Neuronal stem cell (in vitro differentiated cells): ENCODE data around the gene STX18.

ENCODE experiments used
- DNase-seq: peaks from one replicate; pipeline ENCODE4 v3.0.0-alpha.2; 2013; ENCODE audit warnings: low spot score
- H2AFZ ChIP-seq: one replicate; pipeline ENCODE4 v1.6.1; 2013; ENCODE audit warnings: mild to moderate bottlenecking, low read length, inconsistent platforms
- H2AK5ac ChIP-seq: 2 replicates; pipeline ENCODE4 v1.6.1; 2013; ENCODE audit warnings: low read depth, mild to moderate bottlenecking, inconsistent platforms, low read length, moderate library complexity, mixed read lengths
- H2BK120ac ChIP-seq: 2 replicates; pipeline ENCODE4 v1.6.1; 2013; ENCODE audit warnings: low read depth, mild to moderate bottlenecking, inconsistent platforms, low read length, moderate library complexity, mixed read lengths
- H2BK12ac ChIP-seq: one replicate; pipeline ENCODE4 v1.6.1; 2013; ENCODE audit warnings: low read length, inconsistent platforms
- H2BK15ac ChIP-seq: 2 replicates; pipeline ENCODE4 v1.6.1; 2013; ENCODE audit warnings: mild to moderate bottlenecking, low read length, inconsistent platforms, mixed read lengths
- H2BK5ac ChIP-seq: one replicate; pipeline ENCODE4 v1.6.1; 2013; ENCODE audit warnings: inconsistent platforms, mild to moderate bottlenecking, low read length, moderate library complexity
- H3K14ac ChIP-seq: one replicate; pipeline ENCODE4 v1.6.1; 2013; ENCODE audit warnings: low read length, inconsistent platforms
- H3K18ac ChIP-seq: 2 replicates; pipeline ENCODE4 v1.6.1; 2013; ENCODE audit warnings: low read length, inconsistent platforms
- H3K23ac ChIP-seq: 2 replicates; pipeline ENCODE4 v1.6.1; 2013; ENCODE audit warnings: low read depth, mild to moderate bottlenecking, mixed read lengths, low read length, inconsistent platforms; ENCODE audit not compliant: poor library complexity
- H3K27ac ChIP-seq: replicated peaks from 3 replicates; pipeline ENCODE4 v1.5.1; 2013; ENCODE audit warnings: low read length, inconsistent platforms
- H3K27me3 ChIP-seq, 3 experiments: 2 replicates each; pipeline ENCODE4 v1.6.1; 2013; ENCODE audit warnings: low read length in 3 of 3, mild to moderate bottlenecking in 2 of 3, inconsistent platforms in 1 of 3, low read depth in 1 of 3, mixed read lengths in 1 of 3, moderate library complexity in 1 of 3; ENCODE audit not compliant: control insufficient read depth in 3 of 3, insufficient read depth in 3 of 3
- H3K36me3 ChIP-seq, 2 donors: replicated peaks in 1 of 2; 2 replicates each; pipeline ENCODE4 v1.6.1; 2013; ENCODE audit warnings: low read length in 2 of 2; ENCODE audit not compliant: control insufficient read depth in 2 of 2, insufficient read depth in 2 of 2
- H3K4ac ChIP-seq: 2 replicates; pipeline ENCODE4 v1.6.1; 2013; ENCODE audit warnings: inconsistent platforms, mild to moderate bottlenecking, low read length, moderate library complexity
- H3K4me1 ChIP-seq, 2 donors: 1 replicate in 1 of 2; 2 replicates in 1 of 2; pipeline ENCODE4 v1.6.1; 2013; ENCODE audit warnings: low read length in 2 of 2, low read depth in 1 of 2; ENCODE audit not compliant: control insufficient read depth in 2 of 2, insufficient read depth in 1 of 2
- H3K4me2 ChIP-seq: one replicate; pipeline ENCODE4 v1.6.1; 2013; ENCODE audit warnings: mild to moderate bottlenecking, low read length, inconsistent platforms; ENCODE audit not compliant: insufficient read depth, poor library complexity, severe bottlenecking
- H3K4me3 ChIP-seq, 2 donors: 2 replicates each; pipeline ENCODE4 v1.5.1; 2013; ENCODE audit warnings: low read length in 2 of 2, mild to moderate bottlenecking in 2 of 2, inconsistent platforms in 1 of 2, moderate library complexity in 1 of 2
- H3K79me1 ChIP-seq: one replicate; pipeline ENCODE4 v1.6.1; 2013; ENCODE audit warnings: low read depth, mild to moderate bottlenecking, inconsistent platforms, low read length, moderate library complexity
- H3K9ac ChIP-seq: one replicate; pipeline ENCODE4 v1.6.1; 2013; ENCODE audit warnings: mild to moderate bottlenecking, low read depth, low read length, inconsistent platforms; ENCODE audit not compliant: poor library complexity
- H3K9me3 ChIP-seq, 2 donors: replicated peaks in 1 of 2; 2 replicates each; pipeline versions ENCODE3 to v1.6.1; 2013; ENCODE audit warnings: low read length in 2 of 2, mild to moderate bottlenecking in 2 of 2, inconsistent platforms in 1 of 2, low read depth in 1 of 2, mixed read lengths in 1 of 2, moderate library complexity in 1 of 2; ENCODE audit not compliant: control insufficient read depth in 2 of 2, insufficient read depth in 1 of 2
- H4K8ac ChIP-seq: one replicate; pipeline ENCODE4 v1.6.1; 2013; ENCODE audit warnings: low read depth, mild to moderate bottlenecking, inconsistent platforms, low read length, moderate library complexity
- H4K91ac ChIP-seq: one replicate; pipeline ENCODE4 v1.6.1; 2013; ENCODE audit warnings: low read length, low read depth, mild to moderate bottlenecking, inconsistent platforms; ENCODE audit not compliant: poor library complexity
- WGBS, 2 donors: extraction: QIAGEN DNeasy Blood & Tissue Kit; methylation state at CpG; one replicate each; pipeline ENCODE4 v1.1.7; 2013; ENCODE audit warnings: missing lambda C conversion rate in 2 of 2, mixed read lengths in 1 of 2; ENCODE audit not compliant: insufficient read length in 2 of 2, insufficient replicate concordance in 1 of 2; ENCODE audit errors: extremely low coverage in 2 of 2; 5-methylcytosine and 5-hydroxymethylcytosine counted together

The STX18 gene

GRCh38 chr4:4539481-4539880 is 2.4 kb downstream of the STX18 start:
- Histone ChIP-seq H4K8ac (no peak overlapping the region), H3K27ac (no peak overlapping the region), H3K9me3 (no peaks in the 10 kb centered on the region), H3K4me2 (no peak overlapping the region), H3K4ac (no peak overlapping the region), H3K79me1 (peaks cover 2% of the 10 kb centered on the region), H3K14ac (no peak overlapping the region), H3K4me3 (no peak overlapping the region), H3K4me1 (peaks cover 2 to 8% of the 10 kb centered on the region in 2 donors), H2BK15ac (no peak overlapping the region), H2AK5ac (no peak overlapping the region), H2BK12ac (no peak overlapping the region), H2BK5ac (no peak overlapping the region), H3K9ac (no peak overlapping the region), H3K27me3 (no peaks in the 10 kb centered on the region), H3K36me3 (no peaks in the 10 kb centered on the region), H2AFZ (no peak overlapping the region), H4K91ac (no peak overlapping the region), H2BK120ac (no peak overlapping the region), H3K23ac (no peak overlapping the region), H3K18ac (no peak overlapping the region)
- no CpG with 5 or more reads among the region's 2 CpGs for WGBS, 2 donors
- no peak for DNase-seq

- H3K4ac ChIP-seq, result no peak overlapping the region
- no peak overlapping the region for H3K23ac ChIP-seq
- DNase-seq, result no peak
- H2BK15ac ChIP-seq, result no peak overlapping the region
- no peak overlapping the region for H4K8ac ChIP-seq
- H2BK12ac ChIP-seq, result no peak overlapping the region
- H2AFZ ChIP-seq, result no peak overlapping the region
- peaks cover 0 to 2% of the 10 kb centered on the region in 2 donors for H3K4me1 ChIP-seq
- no peaks in the 10 kb centered on the region for H3K27me3 ChIP-seq
- no peaks in the 10 kb centered on the region for H3K36me3 ChIP-seq
- H3K27ac ChIP-seq, result no peak overlapping the region
- peaks cover 4% of the 10 kb centered on the region for H3K79me1 ChIP-seq
- no peak overlapping the region for H4K91ac ChIP-seq
- no peak overlapping the region for H2BK120ac ChIP-seq
- H3K4me3 ChIP-seq, result no peak overlapping the region
- H3K18ac ChIP-seq, result no peak overlapping the region
- H2BK5ac ChIP-seq, result no peak overlapping the region
- no peak overlapping the region for H3K4me2 ChIP-seq
- no peak overlapping the region for H3K9ac ChIP-seq
- no peak overlapping the region for H3K14ac ChIP-seq
- no peaks in the 10 kb centered on the region for H3K9me3 ChIP-seq
- H2AK5ac ChIP-seq, result no peak overlapping the region
Observed at GRCh38 chr4:4535590-4535989, 6.3 kb downstream of the STX18 start.

GRCh38 chr4:4534515-4535145 is 7.2 kb downstream of the STX18 start:
- no peak overlapping the region for H2AK5ac ChIP-seq
- WGBS, 2 donors, result 90% methylated on average over 1 of the region's 9 CpGs; no CpG with 5 or more reads in 1 of the 2 donors
- no peak overlapping the region for H3K4me3 ChIP-seq
- H3K14ac ChIP-seq, result no peak overlapping the region
- no peaks in the 10 kb centered on the region for H3K4me1 ChIP-seq
- H2BK12ac ChIP-seq, result no peak overlapping the region
- no peak overlapping the region for H3K23ac ChIP-seq
- no peak overlapping the region for H3K27ac ChIP-seq
- H3K9me3 ChIP-seq, result no peaks in the 10 kb centered on the region
- no peak overlapping the region for H2BK120ac ChIP-seq
- no peak overlapping the region for H3K4me2 ChIP-seq
- peaks cover 4% of the 10 kb centered on the region for H3K79me1 ChIP-seq
- H3K9ac ChIP-seq, result no peak overlapping the region
- H2BK5ac ChIP-seq, result no peak overlapping the region
- no peak overlapping the region for H4K91ac ChIP-seq
- no peak overlapping the region for H4K8ac ChIP-seq
- no peak overlapping the region for H3K4ac ChIP-seq
- H3K18ac ChIP-seq, result no peak overlapping the region
- no peak overlapping the region for H2AFZ ChIP-seq
- no peak for DNase-seq
- no peaks in the 10 kb centered on the region for H3K36me3 ChIP-seq
- H3K27me3 ChIP-seq, result no peaks in the 10 kb centered on the region
- no peak overlapping the region for H2BK15ac ChIP-seq

- no peak overlapping the region for H3K27ac ChIP-seq
- H3K23ac ChIP-seq, result no peak overlapping the region
- no peak overlapping the region for H3K4me3 ChIP-seq
- H3K36me3 ChIP-seq, result peaks cover 0 to 3% of the 10 kb centered on the region in 2 donors
- no peak overlapping the region for H2BK5ac ChIP-seq
- H3K14ac ChIP-seq, result no peak overlapping the region
- H3K4ac ChIP-seq, result no peak overlapping the region
- H2BK120ac ChIP-seq, result no peak overlapping the region
- WGBS, 2 donors, result no CpG with 5 or more reads among the region's 8 CpGs
- H2BK12ac ChIP-seq, result no peak overlapping the region
- no peak overlapping the region for H2AK5ac ChIP-seq
- H2AFZ ChIP-seq, result no peak overlapping the region
- H3K4me1 ChIP-seq, result peaks cover 0 to 2% of the 10 kb centered on the region in 2 donors
- no peak overlapping the region for H2BK15ac ChIP-seq
- no peak overlapping the region for H3K18ac ChIP-seq
- H3K79me1 ChIP-seq, result peaks cover 6% of the 10 kb centered on the region
- H3K4me2 ChIP-seq, result no peak overlapping the region
- H3K27me3 ChIP-seq, result no peaks in the 10 kb centered on the region
- H4K91ac ChIP-seq, result no peak overlapping the region
- DNase-seq, result no peak
- H3K9me3 ChIP-seq, result no peaks in the 10 kb centered on the region
- no peak overlapping the region for H4K8ac ChIP-seq
- H3K9ac ChIP-seq, result no peak overlapping the region
Observed at GRCh38 chr4:4533461-4534169, 8.2 kb downstream of the STX18 start.
